Caco-2 (cell line): ENCODE measurements around the gene SMURF2. TPM values are rescaled to one million over a fixed set of nuclear protein-coding genes. Genes with fewer than 3 reads are reported as not detected.

ENCODE experiments used
- BruUV-seq: library from RNA; stranded (reverse); fragments of 400-500 nt; replicated peaks from 2 replicates; lab custom pipeline; 2021; lab: Mats Ljungman, UMichigan
- CTCF ChIA-PET: fragments of 300-600 bp; sonication (Branson Sonifier 250); formaldehyde crosslinking; loops from one replicate; lab custom pipeline; 2022; ENCODE audit warnings: antibody characterized with exemption; lab: Charles Lee
- POLR2A ChIA-PET: fragments of 300-600 bp; sonication (Branson Sonifier 250); formaldehyde crosslinking; loops from one replicate; lab custom pipeline; 2022; ENCODE audit warnings: antibody characterized with exemption; lab: Charles Lee
- DNase-seq, 2 experiments: peaks; one replicate each; pipeline versions ENCODE4 v3.0.0 to v3.0.0-alpha.2; 2020 to 2022
- H3K27me3 ChIP-seq: replicated peaks from 2 replicates; pipeline ENCODE4 v1.6.0; 2011; ENCODE audit warnings: low read length; ENCODE audit not compliant: control insufficient read depth, insufficient read depth
- H3K36me3 ChIP-seq: 2 replicates; pipeline ENCODE4 v1.5.1; 2011; ENCODE audit warnings: low read length; ENCODE audit not compliant: control insufficient read depth, insufficient read depth
- H3K4me1 ChIP-seq: fragments of 250-450 bp; sonication (Bioruptor Pico); 2 replicates; pipeline ENCODE4 v1.5.1; 2020; ENCODE audit warnings: mild to moderate bottlenecking
- H3K4me3 ChIP-seq: 2 replicates; pipeline ENCODE4 v1.5.1; 2011; ENCODE audit warnings: low read depth, mild to moderate bottlenecking, control low read depth, low read length
- H3K9me3 ChIP-seq: fragments of 250-450 bp; sonication (Bioruptor Pico); 2 replicates; pipeline ENCODE4 v1.5.1; 2020; ENCODE audit warnings: mild to moderate bottlenecking, moderate library complexity
- H3K27ac Mint-ChIP-seq: one replicate; pipeline ENCODE4 v1.8.0; 2022; ENCODE audit warnings: mixed read lengths; ENCODE audit not compliant: unreplicated experiment
- H3K27me3 Mint-ChIP-seq: one replicate; pipeline ENCODE4 v1.8.0; 2022; ENCODE audit warnings: mixed read lengths; ENCODE audit not compliant: insufficient read depth, unreplicated experiment
- H3K36me3 Mint-ChIP-seq: one replicate; pipeline ENCODE4 v1.8.0; 2022; ENCODE audit warnings: mild to moderate bottlenecking, mixed read lengths; ENCODE audit not compliant: insufficient read depth, unreplicated experiment
- H3K4me1 Mint-ChIP-seq: one replicate; pipeline ENCODE4 v1.8.0; 2022; ENCODE audit warnings: low read depth, mixed read lengths; ENCODE audit not compliant: unreplicated experiment
- H3K4me3 Mint-ChIP-seq: one replicate; pipeline ENCODE4 v1.8.0; 2022; ENCODE audit warnings: mild to moderate bottlenecking, moderate library complexity, mixed read lengths; ENCODE audit not compliant: unreplicated experiment
- H3K9me3 Mint-ChIP-seq: one replicate; pipeline ENCODE4 v1.8.0; 2022; ENCODE audit warnings: mixed read lengths; ENCODE audit not compliant: unreplicated experiment
- CTCF ChIP-seq, 2 experiments: fragments of 200-600 bp in 1 of 2; IDR thresholded peaks; 1 replicate in 1 of 2; 2 replicates in 1 of 2; pipeline versions ENCODE4 v1.5.1 to v1.8.0; 2011 to 2022; ENCODE audit warnings: antibody characterized with exemption in 1 of 2, control low read depth in 1 of 2, inconsistent platforms in 1 of 2, low read depth in 1 of 2, low read length in 1 of 2, mild to moderate bottlenecking in 1 of 2, moderate library complexity in 1 of 2; ENCODE audit not compliant: insufficient read depth in 1 of 2, severe bottlenecking in 1 of 2, unreplicated experiment in 1 of 2
- intact Hi-C: fragments of 100-400 bp; cut with micrococcal nuclease; formaldehyde crosslinking; loops from one replicate; pipeline ENCODE4 v1.10.0; 2022; ENCODE audit not compliant: unreplicated experiment
- total RNA-seq: library from RNA; stranded (reverse); gene quantifications from 2 replicates; pipeline ENCODE4 v1.2.3, GENCODE V29; 2022

The SMURF2 gene
- total RNA-seq, 1 experiment from 2014 or later: 26.9 TPM

DNA sequence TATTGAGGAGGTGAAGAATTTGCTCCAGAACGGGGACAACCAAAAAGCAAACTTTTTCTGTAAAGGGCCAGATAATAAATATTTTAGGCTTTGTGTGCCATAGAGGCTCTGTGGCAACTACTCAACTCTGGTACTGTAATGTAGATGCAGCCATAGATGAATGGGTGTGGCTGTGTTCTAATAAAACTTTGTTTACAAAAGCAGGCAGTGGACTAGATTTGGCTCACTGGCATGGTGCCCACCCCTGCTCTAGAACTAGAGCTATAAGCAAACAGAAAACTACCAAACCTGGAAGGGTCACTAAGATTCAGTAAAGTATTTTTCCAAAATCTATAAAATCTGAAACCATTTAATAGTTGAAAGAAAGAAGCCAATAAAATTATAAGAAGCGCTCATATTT is 24.6 kb upstream of the SMURF2 start:
- H3K4me1 ChIP-seq: no peaks in the 10 kb centered on the region
- no peaks in the 10 kb centered on the region for H3K9me3 ChIP-seq
- TF ChIP-seq CTCF (IDR thresholded peaks at IDR 0.05; ENCODE audit: insufficient read depth in 1 of 2, low read depth in 1 of 2, low read length in 1 of 2, severe bottlenecking in 1 of 2, unreplicated experiment in 1 of 2): no peak
- H3K27me3 Mint-ChIP-seq: peaks cover 3% of the 10 kb centered on the region
- no peak overlapping the region for H3K4me3 Mint-ChIP-seq
- intact Hi-C loops: no loop called here
- ChIA-PET POLR2A (no interaction called here), CTCF (no interaction called here)
- H3K4me1 Mint-ChIP-seq: no peaks in the 10 kb centered on the region
- no TSS peak for BruUV-seq
- H3K4me3 ChIP-seq: no peak overlapping the region
- DNase-seq: no peak
- H3K36me3 Mint-ChIP-seq: no peaks in the 10 kb centered on the region
- no peaks in the 10 kb centered on the region for H3K27me3 ChIP-seq
- H3K27ac Mint-ChIP-seq: no peak overlapping the region
- no peaks in the 10 kb centered on the region for H3K36me3 ChIP-seq
- no peaks in the 10 kb centered on the region for H3K9me3 Mint-ChIP-seq

DNA sequence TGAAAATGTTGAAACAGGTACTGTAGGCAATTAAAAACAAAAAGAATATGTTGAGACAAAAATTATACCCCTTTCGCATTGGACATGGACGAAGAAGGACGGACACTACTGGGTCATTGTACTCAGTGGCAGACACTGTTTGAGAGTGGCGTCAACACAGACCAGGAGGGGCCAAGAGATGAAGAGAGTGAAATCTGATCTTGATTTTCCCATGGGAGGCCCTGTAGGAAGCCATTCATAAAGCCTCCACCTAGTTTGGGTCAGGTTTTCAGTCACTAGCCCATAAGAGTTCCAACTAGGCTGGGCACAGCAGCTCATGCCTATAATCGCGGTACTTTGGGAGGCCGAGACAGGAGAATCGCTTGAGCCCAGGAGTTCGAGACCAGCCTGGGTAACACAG is 23.6 kb upstream of the SMURF2 start:
- H3K4me3 ChIP-seq: no peak overlapping the region
- TF ChIP-seq CTCF (IDR thresholded peaks at IDR 0.05; ENCODE audit: insufficient read depth in 1 of 2, low read depth in 1 of 2, low read length in 1 of 2, severe bottlenecking in 1 of 2, unreplicated experiment in 1 of 2): no peak
- BruUV-seq: no TSS peak
- H3K4me1 ChIP-seq: no peaks in the 10 kb centered on the region
- Mint-ChIP-seq H3K36me3 (no peaks in the 10 kb centered on the region), H3K4me1 (no peaks in the 10 kb centered on the region), H3K27ac (no peak overlapping the region), H3K4me3 (no peak overlapping the region), H3K27me3 (peaks cover 3% of the 10 kb centered on the region), H3K9me3 (no peaks in the 10 kb centered on the region)
- DNase-seq: no peak
- H3K27me3 ChIP-seq: no peaks in the 10 kb centered on the region
- CTCF ChIA-PET: no interaction called here
- POLR2A ChIA-PET: no interaction called here
- no peaks in the 10 kb centered on the region for H3K36me3 ChIP-seq
- no peaks in the 10 kb centered on the region for H3K9me3 ChIP-seq
- intact Hi-C loops: no loop called here

DNA sequence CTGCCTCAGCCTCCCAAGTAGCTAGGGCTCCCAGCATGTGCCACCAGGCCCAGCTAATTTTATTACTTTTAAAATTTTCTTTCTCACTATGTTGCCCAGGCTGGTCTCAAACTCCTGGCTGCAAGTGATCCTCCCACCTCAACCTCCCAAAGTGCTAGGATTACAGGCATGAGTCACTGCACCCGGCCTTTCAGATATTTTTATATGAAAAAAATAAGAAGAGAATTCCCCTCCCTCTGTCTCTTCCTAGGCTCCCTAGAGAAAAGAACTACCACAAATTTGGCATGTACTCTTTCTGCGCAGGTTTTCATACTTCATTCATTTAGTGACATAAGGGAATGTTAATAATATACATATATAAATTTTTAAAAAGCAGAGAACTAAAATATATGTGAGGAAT is 21.7 kb upstream of the SMURF2 start:
- Histone ChIP-seq H3K9me3 (no peaks in the 10 kb centered on the region), H3K27me3 (no peaks in the 10 kb centered on the region), H3K4me3 (no peak overlapping the region), H3K4me1 (no peaks in the 10 kb centered on the region), H3K36me3 (no peaks in the 10 kb centered on the region)
- Mint-ChIP-seq H3K9me3 (no peaks in the 10 kb centered on the region), H3K27me3 (peaks cover 3% of the 10 kb centered on the region), H3K4me1 (no peaks in the 10 kb centered on the region), H3K36me3 (no peaks in the 10 kb centered on the region), H3K4me3 (no peak overlapping the region), H3K27ac (no peak overlapping the region)
- CTCF ChIA-PET: no interaction called here
- POLR2A ChIA-PET: no interaction called here
- BruUV-seq: no TSS peak
- no peak for TF ChIP-seq CTCF (IDR thresholded peaks at IDR 0.05; ENCODE audit: insufficient read depth in 1 of 2, low read depth in 1 of 2, low read length in 1 of 2, severe bottlenecking in 1 of 2, unreplicated experiment in 1 of 2)
- intact Hi-C loops: no loop called here
- DNase-seq: no peak
